Measurements from ENCODE around the gene PIEZO2.
"Not testable (repeated sequence)": the region's sequence is repeated elsewhere in the genome, so short reads cannot be mapped to it uniquely, and the experiment has no call there.

PIEZO2 gene

DNA sequence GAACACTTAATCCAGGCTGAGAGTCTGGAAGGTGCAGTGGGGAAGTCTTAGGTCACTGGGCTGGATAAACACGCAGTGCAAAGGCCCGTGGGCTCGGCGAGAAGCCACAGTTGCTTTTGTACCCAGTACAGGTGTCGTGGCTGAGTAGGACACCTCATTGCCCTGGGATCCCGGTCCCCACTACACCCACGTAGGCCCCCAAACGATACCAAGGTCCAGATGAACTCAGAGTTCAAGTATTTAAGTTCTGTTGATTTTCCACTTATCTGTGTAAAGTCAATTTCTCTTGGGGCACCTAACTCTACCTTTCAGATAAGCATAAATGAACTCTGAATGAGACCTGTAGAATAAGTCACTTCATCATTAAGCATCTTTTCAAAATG lies 302.0 kb downstream of the PIEZO2 start:
- Histone ChIP-seq H3K36me3 (ENCODE audit: insufficient read depth, low read depth, low read length) (no peaks in the 10 kb centered on the region), H3K9me3 (ENCODE audit: insufficient read depth, low read depth, low read length) (no peaks in the 10 kb centered on the region), H3K9ac (ENCODE audit: low read depth, low read length) (no peak overlapping the region), H3K27ac (ENCODE audit: low read length) (no peak overlapping the region), H3K27me3 (ENCODE audit: insufficient read depth, low read length) (no peaks in the 10 kb centered on the region), H3K4me1 (ENCODE audit: insufficient read depth, low read length) (peaks cover 9% of the 10 kb centered on the region), H3K4me3 (ENCODE audit: low read length) (no peak overlapping the region; the same call in 1 of the 2 replicates)

GRCh38 chr18:10846657-10847407 lies 302.5 kb downstream of the PIEZO2 start:
- Histone ChIP-seq H3K36me3 (ENCODE audit: insufficient read depth, low read depth, low read length) (no peaks in the 10 kb centered on the region), H3K4me3 (ENCODE audit: low read length) (no peak overlapping the region), H3K9ac (ENCODE audit: low read depth, low read length) (no peak overlapping the region), H3K27me3 (ENCODE audit: insufficient read depth, low read length) (no peaks in the 10 kb centered on the region), H3K4me1 (ENCODE audit: insufficient read depth, low read length) (peaks cover 9% of the 10 kb centered on the region), H3K27ac (ENCODE audit: low read length) (no peak overlapping the region), H3K9me3 (ENCODE audit: insufficient read depth, low read depth, low read length) (no peaks in the 10 kb centered on the region)

GRCh38 chr18:10846035-10846434 lies 303.3 kb downstream of the PIEZO2 start:
- not testable (repeated sequence) for H3K4me1 ChIP-seq (ENCODE audit: insufficient read depth, low read length); H3K4me3 ChIP-seq (ENCODE audit: low read length); H3K9me3 ChIP-seq (ENCODE audit: insufficient read depth, low read depth, low read length); H3K27ac ChIP-seq (ENCODE audit: low read length); H3K9ac ChIP-seq (ENCODE audit: low read depth, low read length); H3K27me3 ChIP-seq (ENCODE audit: insufficient read depth, low read length); H3K36me3 ChIP-seq (ENCODE audit: insufficient read depth, low read depth, low read length)

DNA sequence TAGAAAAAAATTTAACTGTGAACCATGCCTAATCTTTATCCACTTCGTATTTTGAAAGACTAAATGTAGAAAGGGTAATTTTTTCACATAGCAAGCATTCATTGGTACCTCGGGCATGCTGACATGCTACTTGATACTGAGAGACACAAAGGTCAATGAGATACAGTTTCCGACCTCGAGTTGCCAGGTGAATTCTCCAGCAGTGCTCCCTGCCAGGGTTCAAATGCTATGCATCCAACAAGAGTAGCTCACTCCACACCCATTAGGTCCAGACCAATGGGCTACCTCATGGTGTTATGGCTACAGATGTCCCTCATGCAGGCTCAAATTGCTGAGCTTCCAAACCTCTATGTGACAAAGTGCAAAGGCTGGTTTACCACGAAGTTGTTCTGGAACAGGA lies 305.8 kb downstream of the PIEZO2 start:
- Histone ChIP-seq H3K27me3 (ENCODE audit: insufficient read depth, low read length) (no peaks in the 10 kb centered on the region), H3K27ac (ENCODE audit: low read length) (no peak overlapping the region), H3K4me1 (ENCODE audit: insufficient read depth, low read length) (peaks cover 9% of the 10 kb centered on the region), H3K36me3 (ENCODE audit: insufficient read depth, low read depth, low read length) (no peaks in the 10 kb centered on the region), H3K9ac (ENCODE audit: low read depth, low read length) (no peak overlapping the region), H3K4me3 (ENCODE audit: low read length) (no peak overlapping the region), H3K9me3 (ENCODE audit: insufficient read depth, low read depth, low read length) (no peaks in the 10 kb centered on the region)

DNA sequence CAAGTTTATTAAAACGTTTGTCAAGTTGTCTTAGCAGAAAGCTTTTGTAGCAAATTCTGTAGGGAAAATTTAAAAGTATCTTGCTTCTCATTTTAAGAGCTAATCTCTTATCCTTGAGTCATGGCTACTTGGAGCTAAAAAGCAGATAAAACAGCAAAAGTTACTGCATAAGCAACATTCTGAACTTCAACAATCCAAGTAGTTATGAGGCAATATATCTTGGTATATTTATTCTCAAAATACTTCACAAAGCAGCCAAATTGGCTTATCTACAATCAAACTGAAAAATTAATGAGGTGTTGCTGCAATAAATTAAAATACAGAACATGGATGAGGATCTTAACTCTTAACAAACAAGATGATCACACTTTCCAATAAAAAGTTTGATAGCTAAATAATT lies 306.5 kb downstream of the PIEZO2 start:
- no peaks in the 10 kb centered on the region for H3K36me3 ChIP-seq (ENCODE audit: insufficient read depth, low read depth, low read length)
- H3K4me1 ChIP-seq (ENCODE audit: insufficient read depth, low read length): peaks cover 2% of the 10 kb centered on the region
- no peaks in the 10 kb centered on the region for H3K9me3 ChIP-seq (ENCODE audit: insufficient read depth, low read depth, low read length)
- no peak overlapping the region for H3K27ac ChIP-seq (ENCODE audit: low read length)
- no peak overlapping the region for H3K4me3 ChIP-seq (ENCODE audit: low read length)
- H3K9ac ChIP-seq (ENCODE audit: low read depth, low read length): no peak overlapping the region
- no peaks in the 10 kb centered on the region for H3K27me3 ChIP-seq (ENCODE audit: insufficient read depth, low read length)

- H3K4me1 ChIP-seq (ENCODE audit: insufficient read depth, low read length): no peaks in the 10 kb centered on the region
- no peaks in the 10 kb centered on the region for H3K27me3 ChIP-seq (ENCODE audit: insufficient read depth, low read length)
- no peaks in the 10 kb centered on the region for H3K36me3 ChIP-seq (ENCODE audit: insufficient read depth, low read depth, low read length)
- no peak overlapping the region for H3K9ac ChIP-seq (ENCODE audit: low read depth, low read length)
- H3K27ac ChIP-seq (ENCODE audit: low read length): no peak overlapping the region
- H3K9me3 ChIP-seq (ENCODE audit: insufficient read depth, low read depth, low read length): no peaks in the 10 kb centered on the region
- H3K4me3 ChIP-seq (ENCODE audit: low read length): no peak overlapping the region
Observed at GRCh38 chr18:10842371-10842770, 307.0 kb downstream of the PIEZO2 start.

DNA sequence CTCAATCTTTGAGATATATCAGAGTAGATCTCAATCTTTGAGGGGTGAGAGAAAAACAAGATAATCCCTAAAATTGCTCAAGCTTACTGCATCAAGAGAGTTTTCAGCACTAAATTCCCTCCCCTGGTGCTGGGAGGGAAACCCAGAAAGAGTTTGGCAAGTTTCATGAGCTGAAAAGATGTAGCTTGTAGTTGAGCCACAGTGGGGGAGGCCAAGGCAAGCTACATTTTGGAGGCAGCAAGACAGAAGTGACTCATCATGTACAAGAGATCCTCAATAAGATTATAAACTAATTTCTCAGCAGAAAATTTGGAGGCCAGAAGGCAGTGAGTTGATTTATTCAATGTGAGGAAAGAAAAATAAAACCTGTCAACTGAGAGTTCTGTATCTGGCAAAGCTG lies 308.2 kb downstream of the PIEZO2 start:
- Histone ChIP-seq H3K4me1 (ENCODE audit: insufficient read depth, low read length) (no peaks in the 10 kb centered on the region), H3K27ac (ENCODE audit: low read length) (no peak overlapping the region), H3K9ac (ENCODE audit: low read depth, low read length) (no peak overlapping the region), H3K27me3 (ENCODE audit: insufficient read depth, low read length) (no peaks in the 10 kb centered on the region), H3K4me3 (ENCODE audit: low read length) (no peak overlapping the region), H3K9me3 (ENCODE audit: insufficient read depth, low read depth, low read length) (no peaks in the 10 kb centered on the region), H3K36me3 (ENCODE audit: insufficient read depth, low read depth, low read length) (no peaks in the 10 kb centered on the region)

GRCh38 chr18:10840743-10841142 lies 308.6 kb downstream of the PIEZO2 start:
- Histone ChIP-seq H3K27me3 (ENCODE audit: insufficient read depth, low read length) (no peaks in the 10 kb centered on the region), H3K27ac (ENCODE audit: low read length) (no peak overlapping the region), H3K9ac (ENCODE audit: low read depth, low read length) (no peak overlapping the region), H3K4me3 (ENCODE audit: low read length) (no peak overlapping the region), H3K36me3 (ENCODE audit: insufficient read depth, low read depth, low read length) (no peaks in the 10 kb centered on the region), H3K4me1 (ENCODE audit: insufficient read depth, low read length) (no peaks in the 10 kb centered on the region), H3K9me3 (ENCODE audit: insufficient read depth, low read depth, low read length) (no peaks in the 10 kb centered on the region)

DNA sequence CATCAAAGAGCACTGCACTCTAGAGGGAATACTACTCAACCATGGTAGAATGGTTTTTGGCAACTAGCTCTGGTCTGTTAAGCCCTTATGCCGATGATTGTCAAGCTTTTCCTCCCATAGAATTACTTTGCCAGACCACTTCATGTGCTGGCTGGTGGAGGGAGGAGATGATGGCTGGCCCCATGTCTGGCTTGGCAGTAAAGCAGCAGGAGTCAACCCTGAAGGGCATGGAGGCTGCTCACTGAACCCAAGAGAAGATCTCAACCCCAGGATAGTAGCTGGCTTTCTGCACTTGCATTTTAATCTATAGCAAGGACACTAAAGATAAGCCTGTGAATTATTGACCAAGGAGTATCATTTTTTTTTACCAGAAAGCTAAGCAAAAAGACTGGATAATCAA lies 309.9 kb downstream of the PIEZO2 start:
- H3K9me3 ChIP-seq (ENCODE audit: insufficient read depth, low read depth, low read length): no peaks in the 10 kb centered on the region
- H3K27ac ChIP-seq (ENCODE audit: low read length): no peak overlapping the region
- no peak overlapping the region for H3K9ac ChIP-seq (ENCODE audit: low read depth, low read length)
- no peak overlapping the region for H3K4me3 ChIP-seq (ENCODE audit: low read length)
- no peaks in the 10 kb centered on the region for H3K36me3 ChIP-seq (ENCODE audit: insufficient read depth, low read depth, low read length)
- no peaks in the 10 kb centered on the region for H3K4me1 ChIP-seq (ENCODE audit: insufficient read depth, low read length)
- no peaks in the 10 kb centered on the region for H3K27me3 ChIP-seq (ENCODE audit: insufficient read depth, low read length)

GRCh38 chr18:10838553-10838952 lies 310.8 kb downstream of the PIEZO2 start:
- no peaks in the 10 kb centered on the region for H3K9me3 ChIP-seq (ENCODE audit: insufficient read depth, low read depth, low read length)
- H3K4me3 ChIP-seq (ENCODE audit: low read length): no peak overlapping the region
- H3K4me1 ChIP-seq (ENCODE audit: insufficient read depth, low read length): no peaks in the 10 kb centered on the region
- H3K9ac ChIP-seq (ENCODE audit: low read depth, low read length): no peak overlapping the region
- no peak overlapping the region for H3K27ac ChIP-seq (ENCODE audit: low read length)
- H3K27me3 ChIP-seq (ENCODE audit: insufficient read depth, low read length): no peaks in the 10 kb centered on the region
- H3K36me3 ChIP-seq (ENCODE audit: insufficient read depth, low read depth, low read length): no peaks in the 10 kb centered on the region

DNA sequence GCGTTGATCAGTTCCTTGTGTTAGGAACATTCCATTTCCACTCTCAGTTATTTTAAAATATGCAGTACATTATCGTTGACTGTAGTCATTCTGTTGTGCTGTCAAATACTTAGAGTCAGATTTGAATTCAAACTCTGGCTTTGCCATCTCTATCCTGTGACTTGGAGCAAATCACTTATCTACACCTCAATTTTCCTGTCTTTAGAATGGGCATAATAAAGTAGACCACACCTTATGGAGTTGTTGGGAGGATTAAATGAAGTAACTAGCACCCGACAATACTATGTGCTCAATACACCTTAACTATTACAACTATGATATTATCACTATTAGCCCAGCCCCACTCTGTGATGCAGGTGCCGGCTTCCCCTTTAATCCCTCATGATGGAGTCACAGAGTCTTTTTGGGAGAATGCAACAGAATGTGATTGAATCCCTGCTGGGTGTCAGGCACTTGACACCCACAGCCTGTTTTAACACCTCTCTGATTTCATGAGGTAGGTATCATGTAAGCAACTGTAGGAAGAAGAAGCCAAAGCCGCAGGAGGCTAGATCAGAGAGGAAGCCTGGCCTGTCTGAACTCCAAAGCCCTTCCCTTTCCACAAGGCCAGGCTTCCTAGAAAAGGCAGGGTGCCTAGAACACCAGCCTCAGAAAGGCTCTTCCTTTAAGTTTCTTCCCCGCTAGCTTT lies 315.1 kb downstream of the PIEZO2 start:
- Histone ChIP-seq H3K9ac (ENCODE audit: low read depth, low read length) (no peak overlapping the region), H3K27ac (ENCODE audit: low read length) (no peak overlapping the region), H3K36me3 (ENCODE audit: insufficient read depth, low read depth, low read length) (no peaks in the 10 kb centered on the region), H3K9me3 (ENCODE audit: insufficient read depth, low read depth, low read length) (no peaks in the 10 kb centered on the region; the same call in 1 of the 2 replicates), H3K27me3 (ENCODE audit: insufficient read depth, low read length) (no peaks in the 10 kb centered on the region), H3K4me3 (ENCODE audit: low read length) (no peak overlapping the region), H3K4me1 (ENCODE audit: insufficient read depth, low read length) (no peaks in the 10 kb centered on the region)

GRCh38 chr18:10833656-10834055 lies 315.7 kb downstream of the PIEZO2 start:
- Histone ChIP-seq H3K36me3 (ENCODE audit: insufficient read depth, low read depth, low read length) (no peaks in the 10 kb centered on the region), H3K9ac (ENCODE audit: low read depth, low read length) (no peak overlapping the region), H3K4me1 (ENCODE audit: insufficient read depth, low read length) (no peaks in the 10 kb centered on the region)

More at GRCh38 chr18:10833656-10834055, 315.7 kb downstream of the PIEZO2 start:
- no peak overlapping the region for H3K27ac ChIP-seq (ENCODE audit: low read length)
- no peaks in the 10 kb centered on the region for H3K27me3 ChIP-seq (ENCODE audit: insufficient read depth, low read length)
- H3K9me3 ChIP-seq (ENCODE audit: insufficient read depth, low read depth, low read length): no peaks in the 10 kb centered on the region; the same call in 1 of the 2 replicates
- H3K4me3 ChIP-seq (ENCODE audit: low read length): no peak overlapping the region

Data from iPS-20b (cell line).